ENCODE data around the gene KISS1R.

Gene KISS1R

GRCh38 chr19:937259-937694 lies 20.1 kb downstream of the KISS1R start:
- DNase-seq (ENCODE audit: low read depth) = no peak
- H3K4me3 ChIP-seq (ENCODE audit: low read depth, low read length) = no peak overlapping the region
- TF ChIP-seq CTCF (IDR thresholded peaks at IDR 0.05; ENCODE audit: control insufficient read depth, extremely low read depth, insufficient read depth) = no peak

- H3K4me3 ChIP-seq (ENCODE audit: low read depth, low read length) = no peak overlapping the region
- no peak for DNase-seq (ENCODE audit: low read depth)
- TF ChIP-seq CTCF (IDR thresholded peaks at IDR 0.05; ENCODE audit: control insufficient read depth, extremely low read depth, insufficient read depth) = no peak
Measured at GRCh38 chr19:938233-938923, 21.2 kb downstream of the KISS1R start.

- DNase-seq (ENCODE audit: low read depth) = no peak
- no peak overlapping the region for H3K4me3 ChIP-seq (ENCODE audit: low read depth, low read length)
- TF ChIP-seq CTCF (IDR thresholded peaks at IDR 0.05; ENCODE audit: control insufficient read depth, extremely low read depth, insufficient read depth) = no peak
Measured at GRCh38 chr19:939439-939838, 22.3 kb downstream of the KISS1R start.

GRCh38 chr19:939922-940321 lies 22.8 kb downstream of the KISS1R start:
- no peak for TF ChIP-seq CTCF (IDR thresholded peaks at IDR 0.05; ENCODE audit: control insufficient read depth, extremely low read depth, insufficient read depth)
- H3K4me3 ChIP-seq (ENCODE audit: low read depth, low read length) = peak overlapping the region; percentile 24
- no peak for DNase-seq (ENCODE audit: low read depth)

GRCh38 chr19:940591-941291 lies 23.6 kb downstream of the KISS1R start:
- TF ChIP-seq CTCF (IDR thresholded peaks at IDR 0.05; ENCODE audit: control insufficient read depth, extremely low read depth, insufficient read depth) = peak; percentile 32
- H3K4me3 ChIP-seq (ENCODE audit: low read depth, low read length) = peak overlapping the region; percentile 58
- peak; percentile 75 for DNase-seq (ENCODE audit: low read depth)

- peak overlapping the region; percentile 58 for H3K4me3 ChIP-seq (ENCODE audit: low read depth, low read length)
- no peak for TF ChIP-seq CTCF (IDR thresholded peaks at IDR 0.05; ENCODE audit: control insufficient read depth, extremely low read depth, insufficient read depth)
- no peak for DNase-seq (ENCODE audit: low read depth)
Measured at GRCh38 chr19:941292-942132, 24.4 kb downstream of the KISS1R start.
